Sigmoid colon (tissue), 4 donors: ENCODE results near the gene HERC4.

Experiments used
- POLR2A ChIP-seq, 2 donors: fragments of 450-650 bp; IDR thresholded peaks; one replicate each; pipeline ENCODE4 v1.6.1; 2016; ENCODE audit warnings: antibody characterized with exemption in 2 of 2, mild to moderate bottlenecking in 2 of 2, moderate library complexity in 2 of 2
- POLR2AphosphoS5 ChIP-seq, 4 donors: sonication (generic); formaldehyde crosslinking; IDR thresholded peaks; one replicate each; pipeline ENCODE4 v1.6.1; 2017; ENCODE audit warnings: antibody characterized with exemption in 4 of 4
- TF ChIP-seq, protein P1 (sequence below), 4 experiments: fragments of 450-650 bp in 3 of 4; fragments of 200-600 bp in 1 of 4; IDR thresholded peaks; one replicate each; pipeline ENCODE4 v1.5.1; 2016 to 2019; ENCODE audit warnings: antibody characterized with exemption in 4 of 4, mild to moderate bottlenecking in 3 of 4, moderate library complexity in 2 of 4

DNA sequence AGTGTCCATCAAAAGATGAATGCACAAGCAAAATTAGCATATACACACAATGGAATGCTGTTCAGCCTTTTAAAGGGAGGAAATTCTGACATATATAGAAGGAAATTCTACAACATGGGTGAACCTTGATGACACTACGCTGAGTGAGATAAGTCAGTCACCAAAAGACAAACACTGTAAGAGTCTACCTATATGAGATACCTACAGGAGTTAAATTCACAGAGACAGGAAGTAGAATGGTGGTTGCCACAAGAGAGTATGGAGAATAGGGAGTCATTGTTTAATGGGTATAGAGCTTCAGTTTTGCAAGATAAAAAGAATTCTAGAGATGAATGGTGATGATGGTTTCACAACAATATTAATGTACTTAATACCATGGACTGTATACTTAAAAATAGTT lies 51.8 kb downstream of the HERC4 start:
- TF ChIP-seq, protein P1, sequence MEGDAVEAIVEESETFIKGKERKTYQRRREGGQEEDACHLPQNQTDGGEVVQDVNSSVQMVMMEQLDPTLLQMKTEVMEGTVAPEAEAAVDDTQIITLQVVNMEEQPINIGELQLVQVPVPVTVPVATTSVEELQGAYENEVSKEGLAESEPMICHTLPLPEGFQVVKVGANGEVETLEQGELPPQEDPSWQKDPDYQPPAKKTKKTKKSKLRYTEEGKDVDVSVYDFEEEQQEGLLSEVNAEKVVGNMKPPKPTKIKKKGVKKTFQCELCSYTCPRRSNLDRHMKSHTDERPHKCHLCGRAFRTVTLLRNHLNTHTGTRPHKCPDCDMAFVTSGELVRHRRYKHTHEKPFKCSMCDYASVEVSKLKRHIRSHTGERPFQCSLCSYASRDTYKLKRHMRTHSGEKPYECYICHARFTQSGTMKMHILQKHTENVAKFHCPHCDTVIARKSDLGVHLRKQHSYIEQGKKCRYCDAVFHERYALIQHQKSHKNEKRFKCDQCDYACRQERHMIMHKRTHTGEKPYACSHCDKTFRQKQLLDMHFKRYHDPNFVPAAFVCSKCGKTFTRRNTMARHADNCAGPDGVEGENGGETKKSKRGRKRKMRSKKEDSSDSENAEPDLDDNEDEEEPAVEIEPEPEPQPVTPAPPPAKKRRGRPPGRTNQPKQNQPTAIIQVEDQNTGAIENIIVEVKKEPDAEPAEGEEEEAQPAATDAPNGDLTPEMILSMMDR (IDR thresholded peaks at IDR 0.05): no peak
- TF ChIP-seq POLR2A (IDR thresholded peaks at IDR 0.05): no peak
- no peak for TF ChIP-seq POLR2AphosphoS5 (IDR thresholded peaks at IDR 0.05)
